ENCODE data around the gene SSH2. TPM values are rescaled to one million over a fixed set of nuclear protein-coding genes. Genes with fewer than 3 reads are reported as not detected.

The SSH2 gene
- total and polyA plus RNA-seq, 2 of the 13 experiments (the other 11 are each of a cell fraction or from before 2014, with no cell fraction given): 6.0 to 6.4 TPM

GRCh38 chr17:29825604-29826003, 104.4 kb downstream of the SSH2 start:
- ATAC-seq (no peak), DNase-seq (ENCODE audit: low spot score) (peak; percentile 31), FAIRE-seq (no peak)
- Histone ChIP-seq H3K27ac (ENCODE audit: extremely low read length, insufficient read depth, low read length) (no peak overlapping the region), H4K20me1 (ENCODE audit: insufficient read depth, low read length) (no peaks in the 10 kb centered on the region), H3K4me3 (replicated peaks in 1 of 3; ENCODE audit: insufficient read depth in 1 of 3, low read depth in 2 of 3, low read length in 3 of 3) (no peak overlapping the region), H3K4me2 (ENCODE audit: low read depth, low read length) (no peak overlapping the region), H3K9me3 (ENCODE audit: low read length) (no peaks in the 10 kb centered on the region), H3K36me3 (replicated peaks in 1 of 2; ENCODE audit: control insufficient read depth in 1 of 2, insufficient read depth in 2 of 2, low read length in 2 of 2) (no peaks in the 10 kb centered on the region), H2AFZ (ENCODE audit: low read length) (no peak overlapping the region), H3K9ac (ENCODE audit: insufficient read depth, low read depth, low read length) (no peak overlapping the region), H3K4me1 (ENCODE audit: insufficient read depth, low read length) (peaks cover 23% of the 10 kb centered on the region), H3K79me2 (ENCODE audit: insufficient read depth, low read length) (no peaks in the 10 kb centered on the region), H3K27me3 (ENCODE audit: control insufficient read depth in 1 of 2, insufficient read depth in 2 of 2, low read length in 2 of 2) (no peaks in the 10 kb centered on the region)
- intact Hi-C loops (cut with micrococcal nuclease; ENCODE audit: unreplicated experiment): no loop called here
- in situ Hi-C loops (cut with HindIII; ENCODE audit: extremely low pct_ligation_motif_present, low pct_unique_long_range_greater_than_20kb): no loop called here
- CTCF ChIA-PET (ENCODE audit: low intra/inter-chr PET ratio, low total read pairs): no interaction called here
- BruUV-seq (replicated peaks): no TSS peak
- WGBS (ENCODE audit: low lambda C conversion rate): 58% methylated on average over 3 of the region's 3 CpGs
- POLR2A ChIA-PET: no interaction called here
- TF ChIP-seq RNF219 (CRISPR knock-in tag; IDR thresholded peaks at IDR 0.05) (no peak), USF2 (IDR thresholded peaks at IDR 0.05; ENCODE audit: low read depth, low read length) (no peak), USF2 (CRISPR knock-in tag; IDR thresholded peaks at IDR 0.05; ENCODE audit: borderline replicate concordance) (no peak), GFI1 (CRISPR knock-in tag; IDR thresholded peaks at IDR 0.05; ENCODE audit: borderline replicate concordance) (no peak), ZMYM2 (CRISPR knock-in tag; IDR thresholded peaks at IDR 0.05) (no peak), PAXIP1 (CRISPR knock-in tag; conservative IDR thresholded peaks at IDR 0.05) (peak; percentile 37), HOMEZ (CRISPR knock-in tag; IDR thresholded peaks at IDR 0.05; ENCODE audit: low read depth) (peak; percentile 80; the same call in 1 of the 2 replicates), ZNF232 (CRISPR knock-in tag; IDR thresholded peaks at IDR 0.05; ENCODE audit: borderline replicate concordance) (no peak), HNF4G (IDR thresholded peaks at IDR 0.05; ENCODE audit: borderline replicate concordance, low read depth, low read length) (peak; percentile 10; the same call in 1 of the 2 replicates), HNF4G (CRISPR knock-in tag; IDR thresholded peaks at IDR 0.05; ENCODE audit: borderline replicate concordance, low read depth) (no peak), SOX13 (IDR thresholded peaks at IDR 0.05) (no peak), SOX13 (CRISPR knock-in tag; conservative IDR thresholded peaks at IDR 0.05 in 1 of 2, IDR thresholded peaks at IDR 0.05 in 1 of 2) (peak in 1 of 2 experiments; percentile 43; a peak in 1 of 4 replicates), ZNF564 (CRISPR knock-in tag; IDR thresholded peaks at IDR 0.05) (no peak), TFAP4 (IDR thresholded peaks at IDR 0.05; ENCODE audit: borderline replicate concordance, low read depth) (0 out of 2 replicates have a peak, but pooled peaks have one; percentile 13)

Measured in HepG2 (cell line).